ENCODE measurements around the gene NXPH3. TPM values are rescaled to one million over a fixed set of nuclear protein-coding genes. Genes with fewer than 3 reads are reported as not detected.
A peak's percentile ranks its signal among the peaks of the same experiment; 100 is the strongest.
"Not testable (repeated sequence)": the region's sequence is repeated elsewhere in the genome, so short reads cannot be mapped to it uniquely, and the experiment has no call there.

Gene NXPH3
- polyA plus RNA-seq, 1 of the 3 experiments (the other 2 are of a cell fraction) = 0.30 TPM

DNA sequence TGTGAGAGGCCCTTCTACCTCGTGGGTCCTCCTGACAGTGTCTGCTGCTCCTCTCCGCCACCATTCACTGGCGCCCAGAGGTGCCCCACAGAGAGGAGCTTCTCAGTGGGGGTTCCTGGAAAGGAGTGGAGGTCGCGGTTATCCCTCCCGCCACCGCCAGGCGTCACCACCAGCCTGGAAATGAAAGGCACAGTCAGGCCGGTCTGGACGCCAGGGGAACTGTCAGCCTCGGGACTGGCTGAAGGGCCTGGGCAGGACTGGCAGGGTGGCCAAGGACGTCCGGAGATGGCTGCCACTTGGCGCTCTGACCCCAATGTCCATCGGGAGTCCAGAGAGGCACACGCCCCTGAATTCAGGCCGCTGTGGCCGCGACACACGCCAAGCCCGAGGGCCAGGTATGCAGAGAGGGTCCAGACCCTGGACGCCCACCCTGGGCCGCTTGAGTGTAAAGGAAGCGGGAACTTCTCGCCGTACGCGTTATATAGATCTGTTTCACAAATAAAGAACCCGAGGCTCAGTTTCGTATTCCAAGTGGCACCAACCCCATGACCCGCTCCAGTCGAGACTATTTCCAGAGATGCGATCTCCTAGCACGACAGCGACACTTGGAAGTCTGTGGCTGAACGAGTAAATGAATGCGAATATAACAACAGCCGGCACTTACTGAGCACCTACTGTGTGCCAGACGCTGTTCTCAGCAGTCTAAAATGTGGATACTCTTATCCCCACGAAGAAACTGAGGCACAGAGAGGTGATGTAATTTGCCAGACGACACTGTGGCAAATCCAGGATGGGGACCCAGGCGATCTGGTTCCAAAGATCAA is 7.6 kb upstream of the NXPH3 start (continued):
- TF ChIP-seq NFIC (IDR thresholded peaks at IDR 0.05; ENCODE audit: borderline replicate concordance) (no peak), TCF12 (IDR thresholded peaks at IDR 0.05) (no peak), FOSL2 (IDR thresholded peaks at IDR 0.05; ENCODE audit: borderline replicate concordance, low read depth) (no peak), EP300 (IDR thresholded peaks at IDR 0.05; ENCODE audit: borderline replicate concordance in 1 of 2, low read depth in 1 of 2, low read length in 1 of 2) (no peak), GABPA (IDR thresholded peaks at IDR 0.05; ENCODE audit: low read depth) (no peak), FOXJ3 (CRISPR knock-in tag; IDR thresholded peaks at IDR 0.05) (no peak), RXRA (IDR thresholded peaks at IDR 0.05; ENCODE audit: borderline replicate concordance, low read depth) (no peak), MXI1 (IDR thresholded peaks at IDR 0.05; ENCODE audit: low read depth, low read length) (peak; percentile 79), EZH2phosphoT487 (IDR thresholded peaks at IDR 0.05; ENCODE audit: borderline replicate concordance, low read depth) (no peak), MEF2A (IDR thresholded peaks at IDR 0.05; ENCODE audit: borderline replicate concordance, low read depth) (no peak), GATA2 (CRISPR knock-in tag; IDR thresholded peaks at IDR 0.05) (no peak), SIN3A (IDR thresholded peaks at IDR 0.05; ENCODE audit: borderline replicate concordance, low read depth, low read length) (peak; percentile 86; the same call in 1 of the 2 replicates)
- TF ChIP-seq, protein P1, sequence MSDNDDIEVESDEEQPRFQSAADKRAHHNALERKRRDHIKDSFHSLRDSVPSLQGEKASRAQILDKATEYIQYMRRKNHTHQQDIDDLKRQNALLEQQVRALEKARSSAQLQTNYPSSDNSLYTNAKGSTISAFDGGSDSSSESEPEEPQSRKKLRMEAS (IDR thresholded peaks at IDR 0.05; ENCODE audit: low read depth) = no peak; the same call in 1 of the 2 replicates

DNA sequence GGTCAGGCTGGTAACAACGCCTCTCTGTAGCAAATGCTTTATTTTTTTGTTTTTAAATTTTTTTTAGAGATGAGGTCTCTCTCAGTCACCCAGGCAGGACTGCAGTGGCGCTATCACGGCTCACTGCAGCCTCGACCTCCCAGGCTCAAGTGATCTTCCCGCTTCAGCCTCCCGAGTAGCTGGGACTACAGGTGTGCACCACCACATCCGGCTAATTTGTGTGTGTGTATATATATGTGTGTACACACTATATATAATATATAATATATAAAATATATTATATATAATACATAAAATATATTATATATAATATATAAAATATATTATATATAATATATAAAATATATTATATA is 7.0 kb upstream of the NXPH3 start:
- H3K36me3 ChIP-seq (replicated peaks in 1 of 2; ENCODE audit: control insufficient read depth in 1 of 2, insufficient read depth in 2 of 2, low read length in 1 of 2); H3K9me2 ChIP-seq; H3K79me2 ChIP-seq (ENCODE audit: insufficient read depth); H3K27ac ChIP-seq (ENCODE audit: low read depth in 2 of 2, low read length in 1 of 2); DNase-seq; H3K9ac ChIP-seq; H4K20me1 ChIP-seq (ENCODE audit: insufficient read depth); H3K9me3 ChIP-seq; POLR2A ChIA-PET: not testable (repeated sequence)
- H3K4me3 ChIP-seq (ENCODE audit: low read depth in 2 of 2, low read length in 1 of 2) = peak overlapping the region in 1 of 2 experiments; percentile 56; a peak in 1 of 4 replicates
- CTCF ChIA-PET = interaction anchor here (0.9 to 48.9 kb wide), 23 partner anchors 13 to 429 kb away, joined by 3 to 2107 read pairs (median 11); partner anchors contain the start of genes DLX3, SLC35B1 and SPOP
- peaks cover 21% of the 10 kb centered on the region for H3F3A ChIP-seq (replicated peaks; ENCODE audit: insufficient read depth)
- 59% methylated on average over 7 of the region's 7 CpGs for WGBS (ENCODE audit: low lambda C conversion rate)
- peaks cover 2 to 14% of the 10 kb centered on the region in 2 experiments; a peak in 2 of 4 replicates for H3K4me1 ChIP-seq (ENCODE audit: control insufficient read depth in 1 of 2, insufficient read depth in 2 of 2, low read depth in 1 of 2, low read length in 1 of 2)
- peaks cover 55% of the 10 kb centered on the region for H3K27me3 ChIP-seq (ENCODE audit: insufficient read depth)
- H2AFZ ChIP-seq (ENCODE audit: low read depth) = peak overlapping the region; percentile 93; the same call in 1 of the 2 replicates
- H3K4me2 ChIP-seq = peak overlapping the region; percentile 83; the same call in 1 of the 2 replicates

DNA sequence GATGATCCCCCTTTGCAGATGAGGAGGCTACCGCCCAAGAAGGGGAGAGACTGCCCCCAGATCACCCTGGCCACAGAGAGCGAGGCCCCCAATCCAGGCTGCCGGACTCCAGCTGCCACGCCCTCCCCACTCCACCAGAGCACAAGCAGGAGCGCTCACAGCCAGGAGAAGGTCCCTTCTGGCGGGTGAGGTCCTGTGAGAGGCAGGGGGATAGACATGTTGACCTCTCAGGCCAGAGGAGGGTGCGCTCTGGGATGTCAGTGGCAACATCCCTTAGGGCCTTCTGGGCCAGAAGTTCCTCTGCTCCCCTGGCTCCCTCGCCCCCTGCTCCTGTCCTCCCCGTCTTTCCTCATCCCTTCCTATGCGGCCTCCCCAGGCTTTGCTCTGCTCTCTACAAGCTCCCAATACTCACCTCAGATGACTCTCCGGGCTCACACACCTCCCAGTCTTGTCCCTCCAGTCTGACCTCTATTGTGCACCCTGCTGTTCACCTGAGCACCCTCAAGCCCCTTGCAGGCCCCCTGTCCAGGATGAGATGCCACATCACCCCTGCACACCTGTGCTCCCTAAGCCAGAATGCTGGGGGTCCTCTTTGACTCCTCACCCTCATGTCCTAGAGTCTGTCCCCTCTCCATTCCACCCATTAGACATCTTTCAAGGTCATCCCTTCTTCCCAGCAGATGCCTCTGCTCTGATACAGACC is 5.0 kb upstream of the NXPH3 start:
- Histone ChIP-seq H3K4me1 (ENCODE audit: control insufficient read depth in 1 of 2, insufficient read depth in 2 of 2, low read depth in 1 of 2, low read length in 1 of 2) (peaks cover 3 to 14% of the 10 kb centered on the region in 2 experiments; a peak in 2 of 4 replicates), H2AFZ (ENCODE audit: low read depth) (no peak overlapping the region), H3K9me3 (no peaks in the 10 kb centered on the region), H3F3A (replicated peaks; ENCODE audit: insufficient read depth) (peaks cover 23% of the 10 kb centered on the region), H3K27me3 (ENCODE audit: insufficient read depth) (peaks cover 35% of the 10 kb centered on the region), H3K9me2 (no peaks in the 10 kb centered on the region), H3K4me3 (ENCODE audit: low read depth in 2 of 2, low read length in 1 of 2) (peak overlapping the region in 1 of 2 experiments; percentile 88; a peak in 1 of 4 replicates), H4K20me1 (ENCODE audit: insufficient read depth) (no peaks in the 10 kb centered on the region), H3K4me2 (peak overlapping the region; percentile 95), H3K9ac (no peak overlapping the region), H3K27ac (ENCODE audit: low read depth in 2 of 2, low read length in 1 of 2) (no peak overlapping the region), H3K36me3 (replicated peaks in 1 of 2; ENCODE audit: control insufficient read depth in 1 of 2, insufficient read depth in 2 of 2, low read length in 1 of 2) (no peaks in the 10 kb centered on the region), H3K79me2 (ENCODE audit: insufficient read depth) (no peaks in the 10 kb centered on the region)
- POLR2A ChIA-PET = interaction anchor here (0.6 to 0.9 kb wide), 2 partner anchors 130 to 250 kb away, joined by 4 read pairs; no protein-coding TSS in a partner anchor
- no peak for TF ChIP-seq RAD21 (IDR thresholded peaks at IDR 0.05; ENCODE audit: low read length)
- DNase-seq = no peak
- CTCF ChIA-PET = interaction anchor here (0.5 to 48.9 kb wide), 103 partner anchors 11 to 456 kb away, joined by 3 to 2107 read pairs (median 4); partner anchors contain the start of genes PHB1, SLC35B1 and SPOP
- WGBS (ENCODE audit: low lambda C conversion rate) = 43% methylated on average over 5 of the region's 11 CpGs

Measured in SK-N-SH (cell line).